GM10266 (cell line): ENCODE results near the gene PPP1R9A.

Source experiments
- DNase-seq: peaks from one replicate; pipeline ENCODE4 v3.0.0; 2012; ENCODE audit errors: extremely low spot score
- CTCF ChIP-seq: IDR thresholded peaks from 2 replicates; pipeline ENCODE4 v1.5.1; 2012; ENCODE audit warnings: mild to moderate bottlenecking, low read depth; ENCODE audit not compliant: control insufficient read depth, insufficient read depth; ENCODE audit errors: missing control alignments

PPP1R9A gene

GRCh38 chr7:94928168-94928707 lies 20.8 kb downstream of the PPP1R9A start:
- no peak for TF ChIP-seq CTCF
- no peak for DNase-seq

GRCh38 chr7:94933256-94933990 lies 26.0 kb downstream of the PPP1R9A start:
- TF ChIP-seq CTCF: no peak
- no peak for DNase-seq

- no peak for DNase-seq
- no peak for TF ChIP-seq CTCF
Observed at GRCh38 chr7:94939395-94939794, 32.0 kb downstream of the PPP1R9A start.

GRCh38 chr7:94940241-94940640 lies 32.8 kb downstream of the PPP1R9A start:
- DNase-seq: no peak
- no peak for TF ChIP-seq CTCF

GRCh38 chr7:94941844-94942632 lies 34.6 kb downstream of the PPP1R9A start:
- TF ChIP-seq CTCF: no peak
- DNase-seq: no peak

- TF ChIP-seq CTCF: no peak
- no peak for DNase-seq
Observed at GRCh38 chr7:94943134-94943533, 35.7 kb downstream of the PPP1R9A start.

- TF ChIP-seq CTCF: no peak
- DNase-seq: no peak
Observed at GRCh38 chr7:94949532-94949931, 42.1 kb downstream of the PPP1R9A start.
